NCI-H2196 (cell line): ENCODE data around the gene DMRT2.

ENCODE experiments used
- DNase-seq: peaks from one replicate; lab custom pipeline; 2025; ENCODE audit not compliant: unreplicated experiment; lab: John Stamatoyannopoulos, UW

Gene DMRT2

DNA sequence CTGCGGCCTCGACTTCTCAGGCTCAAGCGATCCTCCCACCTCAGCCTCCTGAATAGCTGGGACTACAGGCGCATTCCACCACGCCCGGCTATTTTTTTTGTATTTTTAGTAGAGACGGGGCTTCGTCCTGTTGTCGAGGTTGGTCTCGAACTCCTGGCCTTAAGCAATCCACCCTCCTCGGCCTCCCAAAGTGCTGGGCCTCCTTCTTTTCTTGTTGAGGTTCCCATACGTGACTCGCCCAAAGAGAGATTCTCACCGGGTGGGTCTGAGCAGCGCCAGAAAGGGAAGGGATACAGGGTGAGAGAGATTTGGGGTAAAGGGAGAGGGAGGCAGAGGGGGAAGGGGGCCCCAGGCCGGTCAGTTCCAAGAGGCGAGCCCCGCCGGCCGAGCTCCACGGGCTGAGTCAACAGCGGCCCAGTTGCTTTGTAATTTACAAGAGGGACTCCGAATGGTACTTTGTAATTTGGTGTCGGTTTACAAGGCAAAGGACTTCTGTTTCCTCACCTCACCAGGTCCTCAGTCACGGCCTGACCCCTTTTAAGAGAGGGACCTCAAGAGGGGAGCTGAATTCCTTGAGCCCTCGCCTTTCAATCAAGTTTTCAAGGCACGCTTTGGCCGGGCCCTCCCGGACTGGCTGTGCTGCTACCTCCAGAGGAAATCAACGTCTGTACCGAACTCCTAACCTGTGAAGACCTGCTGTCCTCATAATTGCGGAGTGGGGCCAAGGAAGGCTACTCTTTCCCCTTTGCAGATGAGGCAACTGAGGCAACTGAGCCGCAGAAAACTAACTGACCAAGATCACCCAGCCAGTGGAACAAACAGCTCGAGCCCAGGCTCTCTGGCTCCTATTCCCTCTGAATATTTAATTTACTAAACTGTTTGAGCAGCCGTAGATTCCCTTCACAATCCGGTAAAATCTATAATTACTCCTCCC lies 3.3 kb upstream of the DMRT2 start:
- DNase-seq, result no peak

GRCh38 chr9:1047591-1048230 lies 2.4 kb upstream of the DMRT2 start:
- DNase-seq, result no peak

GRCh38 chr9:1048231-1048619 lies 1.9 kb upstream of the DMRT2 start:
- DNase-seq, result no peak

GRCh38 chr9:1048811-1049210 lies 1.3 kb upstream of the DMRT2 start:
- DNase-seq, result no peak

GRCh38 chr9:1049641-1050040 lies 516 bp upstream of the DMRT2 start:
- peak; percentile 83 for DNase-seq

DNA sequence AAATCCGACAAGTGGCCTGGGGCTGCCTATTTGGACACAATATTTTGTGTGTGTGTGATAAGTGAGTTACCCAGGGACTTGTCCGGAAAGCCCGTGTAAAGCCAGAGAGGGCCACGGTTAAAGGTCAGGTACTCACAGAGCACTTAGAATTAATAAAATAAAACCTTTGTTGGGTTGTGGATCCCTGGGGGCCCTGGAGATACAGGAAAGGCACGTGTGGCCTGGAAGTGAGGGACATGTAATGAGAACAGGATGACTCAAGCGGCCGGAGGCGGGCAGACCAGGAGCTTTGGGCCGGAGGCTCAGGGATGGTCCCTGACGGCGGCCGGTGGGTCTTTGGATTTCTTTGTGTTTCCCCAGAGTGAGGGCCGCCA lies 1.0 kb downstream of the DMRT2 start:
- DNase-seq, result peak; percentile 60

DNA sequence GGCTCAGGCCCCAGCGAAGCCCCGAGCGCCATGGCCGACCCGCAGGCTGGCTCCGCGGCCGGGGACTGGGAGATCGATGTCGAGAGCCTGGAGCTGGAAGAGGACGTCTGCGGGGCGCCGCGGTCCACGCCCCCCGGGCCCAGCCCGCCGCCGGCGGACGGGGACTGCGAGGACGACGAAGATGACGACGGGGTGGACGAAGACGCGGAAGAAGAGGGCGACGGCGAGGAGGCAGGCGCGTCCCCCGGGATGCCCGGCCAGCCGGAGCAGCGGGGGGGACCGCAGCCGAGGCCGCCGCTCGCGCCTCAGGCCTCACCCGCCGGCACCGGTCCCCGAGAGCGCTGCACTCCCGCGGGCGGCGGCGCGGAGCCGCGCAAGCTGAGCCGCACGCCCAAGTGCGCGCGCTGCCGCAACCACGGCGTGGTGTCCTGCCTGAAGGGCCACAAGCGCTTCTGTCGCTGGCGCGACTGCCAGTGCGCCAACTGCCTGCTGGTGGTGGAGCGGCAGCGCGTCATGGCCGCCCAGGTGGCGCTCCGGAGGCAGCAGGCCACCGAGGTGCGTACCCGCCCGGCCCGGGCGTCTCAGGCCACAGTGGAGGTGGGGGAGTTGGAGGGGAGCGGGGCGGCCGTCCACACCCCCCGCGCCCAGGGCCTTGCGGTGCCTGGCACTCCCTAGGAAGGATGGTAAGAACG lies 1.6 kb downstream of the DMRT2 start:
- DNase-seq, result peak; percentile 93

DNA sequence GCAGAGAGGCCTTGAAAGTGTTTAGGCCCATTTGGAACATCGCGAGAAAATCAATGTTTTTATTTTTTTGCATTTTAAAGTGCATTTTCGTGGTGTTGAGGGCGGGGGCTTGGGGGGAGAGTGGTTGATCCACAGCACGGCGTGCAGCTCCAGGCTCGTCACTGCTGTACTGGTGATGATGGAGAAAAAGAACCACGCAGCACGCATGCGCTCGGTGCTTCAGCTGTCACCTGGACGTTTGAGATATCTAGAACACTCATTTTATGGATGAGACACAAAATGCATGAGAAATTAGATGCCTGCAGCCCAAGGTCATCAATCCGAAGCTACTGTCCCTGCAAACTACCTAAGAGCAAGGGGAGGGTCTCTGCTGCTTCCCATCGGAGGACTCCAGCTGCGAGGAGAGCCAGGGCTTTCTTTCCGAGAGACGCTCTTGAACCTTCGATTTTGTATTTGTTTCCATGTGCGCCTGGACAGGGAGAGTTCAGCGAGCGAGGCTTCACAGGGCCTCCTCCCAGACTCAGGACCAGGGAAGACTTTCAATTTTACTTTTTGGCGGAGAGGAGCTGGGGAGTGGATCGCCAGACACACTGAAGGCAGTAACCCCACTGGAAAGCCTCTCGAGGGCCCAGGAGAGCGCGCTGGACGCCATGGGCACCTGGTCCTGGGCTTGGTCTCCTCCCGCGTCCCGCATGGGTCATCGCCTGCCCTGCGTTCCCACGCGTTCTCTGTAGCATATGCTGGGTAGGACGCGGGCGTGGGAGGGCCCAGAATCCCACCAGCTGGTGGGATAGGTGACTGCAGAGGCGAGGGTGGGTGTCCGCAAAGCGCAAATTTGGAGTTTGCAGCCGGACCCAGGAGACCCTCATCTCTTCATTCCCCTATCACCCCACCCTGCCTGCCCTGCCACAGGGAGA lies 2.5 kb downstream of the DMRT2 start:
- no peak for DNase-seq

DNA sequence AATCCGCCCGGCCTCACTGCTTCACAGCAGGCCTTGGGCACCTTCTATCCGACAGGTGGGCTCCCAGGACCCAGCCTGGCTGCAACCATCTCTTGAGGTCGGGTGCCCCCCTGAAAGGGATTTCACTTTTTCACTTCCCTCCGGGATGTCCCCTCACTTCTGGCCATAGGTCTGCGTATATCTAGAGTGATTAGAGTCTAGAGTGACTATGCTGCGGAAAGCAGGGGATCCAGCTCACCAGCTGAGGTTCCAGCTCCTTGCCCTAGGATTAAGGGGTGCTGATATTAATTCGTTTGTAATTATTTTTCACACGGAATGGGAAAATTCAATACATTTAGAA lies 3.1 kb downstream of the DMRT2 start:
- no peak for DNase-seq

DNA sequence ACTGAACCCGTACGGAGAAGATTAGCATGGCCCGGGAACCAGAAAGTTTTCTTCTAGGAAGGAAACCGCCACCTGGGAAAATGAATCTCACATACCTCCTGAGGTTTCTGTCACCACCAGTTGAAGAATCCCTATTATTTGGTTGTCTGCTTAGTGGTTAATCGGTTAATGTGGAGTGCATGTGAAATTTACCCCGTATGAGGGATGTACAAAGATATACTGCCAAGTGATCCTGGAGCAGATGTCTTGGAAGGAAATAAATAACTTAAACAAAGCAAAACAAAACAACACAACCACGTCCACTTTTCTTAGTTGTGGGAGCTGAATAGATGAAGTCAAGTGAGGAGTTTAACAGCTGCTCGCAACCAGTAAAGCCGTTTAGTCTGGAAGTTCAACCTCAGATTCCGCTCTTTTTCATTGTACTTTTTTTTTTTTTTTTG lies 3.8 kb downstream of the DMRT2 start:
- no peak for DNase-seq

DNA sequence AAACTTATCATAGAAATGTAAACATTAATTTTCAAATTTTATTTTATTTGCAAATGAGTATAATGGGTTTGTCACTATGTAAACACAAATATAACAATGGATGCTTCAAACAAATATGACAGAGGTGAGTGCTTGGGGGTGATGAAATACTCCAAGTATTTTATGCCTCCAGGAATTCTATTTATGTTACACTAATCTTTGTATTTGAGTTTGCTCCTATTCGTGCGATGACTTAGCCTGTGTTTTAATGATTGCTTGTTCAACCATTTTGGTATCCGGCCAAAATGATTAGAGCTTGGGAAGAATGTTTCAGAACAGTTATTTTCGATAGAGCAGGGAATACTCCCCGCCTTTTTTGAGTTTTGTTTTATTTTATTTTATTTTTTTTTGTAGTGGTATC lies 5.0 kb downstream of the DMRT2 start:
- no peak for DNase-seq

- DNase-seq, result no peak
These were observed 7.8 kb downstream of the DMRT2 start for GRCh38 chr9:1057910-1058309.

GRCh38 chr9:1058826-1059487 lies 8.8 kb downstream of the DMRT2 start:
- no peak for DNase-seq

GRCh38 chr9:1065130-1065529 lies 15.0 kb downstream of the DMRT2 start:
- no peak for DNase-seq

DNA sequence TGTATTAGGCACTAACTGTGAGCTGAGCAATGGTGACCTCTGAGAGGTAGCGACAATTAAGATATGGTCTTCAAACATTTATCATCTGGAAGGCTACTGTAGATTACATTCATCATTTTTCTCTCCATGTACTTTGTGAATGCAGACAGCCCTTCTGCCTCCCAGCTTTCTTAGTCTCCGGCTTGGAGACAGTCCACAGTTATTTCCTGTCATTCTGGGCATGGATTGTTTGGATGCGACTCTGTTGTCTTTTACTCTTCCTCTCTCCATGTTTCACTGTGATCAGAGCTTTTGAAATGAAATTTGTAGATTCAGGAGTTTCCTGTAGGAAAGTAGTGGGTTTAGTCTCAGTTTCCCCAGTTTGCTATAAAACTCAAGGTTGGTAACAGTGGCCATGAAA lies 20.5 kb downstream of the DMRT2 start:
- DNase-seq, result no peak

- peak; percentile 91 for DNase-seq
These were observed 21.6 kb downstream of the DMRT2 start for GRCh38 chr9:1071730-1072129.

DNA sequence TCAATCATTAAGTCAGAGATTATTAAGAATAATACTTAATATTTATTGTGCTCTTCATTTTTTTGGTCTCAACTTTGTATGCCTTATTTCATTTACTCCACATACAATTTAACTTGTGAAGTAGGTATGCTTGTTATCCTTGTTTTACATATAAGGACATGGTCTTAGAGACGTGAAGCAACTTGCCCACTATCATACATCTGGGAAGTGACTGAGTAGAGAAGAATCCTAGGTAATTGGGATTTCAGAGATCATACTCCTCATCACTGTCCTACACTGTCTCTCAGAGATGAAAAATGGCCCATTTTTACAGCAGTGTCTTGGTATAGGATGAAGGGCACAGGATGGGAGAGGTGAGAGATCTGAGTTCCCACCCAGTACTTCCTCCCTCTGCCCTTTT lies 23.3 kb downstream of the DMRT2 start:
- no peak for DNase-seq

- no peak for DNase-seq
These were observed 27.5 kb downstream of the DMRT2 start for GRCh38 chr9:1077616-1078015.

GRCh38 chr9:1083325-1083913 lies 33.3 kb downstream of the DMRT2 start:
- peak; percentile 22 for DNase-seq

- no peak for DNase-seq
These were observed 34.9 kb downstream of the DMRT2 start for GRCh38 chr9:1085086-1085485.
